ENCODE results near the gene CARD11.
"Not testable (repeated sequence)": the region's sequence is repeated elsewhere in the genome, so short reads cannot be mapped to it uniquely, and the experiment has no call there.

The CARD11 gene

GRCh38 chr7:2922866-2923265 is 120.8 kb downstream of the CARD11 start:
- no peak for DNase-seq

GRCh38 chr7:2922348-2922691 is 121.3 kb downstream of the CARD11 start:
- DNase-seq, result no peak

- DNase-seq, result no peak
Measured at GRCh38 chr7:2921653-2922347, 121.9 kb downstream of the CARD11 start.

- DNase-seq, result no peak
Measured at GRCh38 chr7:2920956-2921652, 122.6 kb downstream of the CARD11 start.

GRCh38 chr7:2920480-2920879 is 123.2 kb downstream of the CARD11 start:
- DNase-seq, result not testable (repeated sequence)

GRCh38 chr7:2920041-2920440 is 123.6 kb downstream of the CARD11 start:
- DNase-seq, result no peak

- no peak for DNase-seq
Measured at GRCh38 chr7:2919256-2919655, 124.4 kb downstream of the CARD11 start.

GRCh38 chr7:2918406-2918805 is 125.3 kb downstream of the CARD11 start:
- DNase-seq, result no peak

GRCh38 chr7:2915023-2915422 is 128.6 kb downstream of the CARD11 start:
- DNase-seq, result no peak

GRCh38 chr7:2913760-2914387 is 129.8 kb downstream of the CARD11 start:
- no peak for DNase-seq

- no peak for DNase-seq
Measured at GRCh38 chr7:2912684-2913439, 130.8 kb downstream of the CARD11 start.

- DNase-seq, result no peak
Measured at GRCh38 chr7:2911466-2911865, 132.2 kb downstream of the CARD11 start.

- no peak for DNase-seq
Measured at GRCh38 chr7:2909471-2910039, 134.1 kb downstream of the CARD11 start.

GRCh38 chr7:2909043-2909442 is 134.6 kb downstream of the CARD11 start:
- DNase-seq, result no peak

GRCh38 chr7:2908103-2908683 is 135.5 kb downstream of the CARD11 start:
- DNase-seq, result no peak

GRCh38 chr7:2906197-2906931 is 137.3 kb downstream of the CARD11 start:
- no peak for DNase-seq

GRCh38 chr7:2905500-2905899 is 138.2 kb downstream of the CARD11 start:
- no peak for DNase-seq

GRCh38 chr7:2905027-2905426 is 138.6 kb downstream of the CARD11 start:
- DNase-seq, result no peak

- DNase-seq, result no peak
Measured at GRCh38 chr7:2904202-2904601, 139.5 kb downstream of the CARD11 start.

- DNase-seq, result no peak
Measured at GRCh38 chr7:2903682-2904162, 139.9 kb downstream of the CARD11 start.

GRCh38 chr7:2897023-2897422 is 146.6 kb downstream of the CARD11 start:
- DNase-seq, result no peak

GRCh38 chr7:2896131-2896530 is 147.5 kb downstream of the CARD11 start:
- DNase-seq, result no peak

Data from hippocampal formation (tissue), 2 donors.